MM.1S (cell line): Measurements from ENCODE around the gene NUP50.

Source experiments
- DNase-seq: peaks from one replicate; pipeline ENCODE4 v3.0.0-alpha.2; 2015
- H2AFZ ChIP-seq: fragments of 300-600 bp; sonication (generic); 2 replicates; pipeline ENCODE4 v1.6.0; 2016; ENCODE audit warnings: antibody characterized with exemption, low read length
- H3F3A ChIP-seq: fragments of 300-600 bp; sonication (generic); 2 replicates; pipeline ENCODE4 v1.6.1; 2016; ENCODE audit warnings: mild to moderate bottlenecking, antibody characterized with exemption, low read length, moderate library complexity, mixed read lengths; ENCODE audit not compliant: insufficient read depth
- H3K27ac ChIP-seq: fragments of 300-600 bp; sonication (generic); 2 replicates; pipeline ENCODE4 v1.5.1; 2016; ENCODE audit warnings: mild to moderate bottlenecking, low read length
- H3K27me3 ChIP-seq: fragments of 300-600 bp; sonication (generic); replicated peaks from 2 replicates; pipeline ENCODE4 v1.6.0; 2016; ENCODE audit warnings: low read length; ENCODE audit not compliant: insufficient read depth
- H3K36me3 ChIP-seq: fragments of 300-600 bp; sonication (generic); replicated peaks from 2 replicates; pipeline ENCODE4 v1.6.1; 2016; ENCODE audit warnings: mild to moderate bottlenecking, low read length, mixed read lengths; ENCODE audit not compliant: insufficient read depth
- H3K4me1 ChIP-seq: fragments of 300-600 bp; sonication (generic); 2 replicates; pipeline ENCODE4 v1.6.1; 2016; ENCODE audit warnings: low read length, mixed read lengths
- H3K4me2 ChIP-seq: fragments of 300-600 bp; sonication (generic); 2 replicates; pipeline ENCODE4 v1.6.0; 2016; ENCODE audit warnings: low read depth, low read length
- H3K4me3 ChIP-seq: fragments of 300-600 bp; sonication (generic); 2 replicates; pipeline ENCODE4 v1.5.1; 2016; ENCODE audit warnings: low read length, mixed read lengths
- H3K79me2 ChIP-seq: fragments of 300-600 bp; sonication (generic); 2 replicates; pipeline ENCODE4 v1.6.1; 2016; ENCODE audit warnings: mixed run types, low read length, mixed read lengths
- H3K9ac ChIP-seq: fragments of 300-600 bp; sonication (generic); 2 replicates; pipeline ENCODE4 v1.6.1; 2016; ENCODE audit warnings: low read length, mixed read lengths
- H3K9me2 ChIP-seq: fragments of 300-600 bp; sonication (generic); replicated peaks from 2 replicates; pipeline ENCODE4 v1.6.1; 2016; ENCODE audit warnings: mild to moderate bottlenecking, low read length, mixed read lengths; ENCODE audit not compliant: insufficient read depth
- H3K9me3 ChIP-seq: fragments of 300-600 bp; sonication (generic); replicated peaks from 2 replicates; pipeline ENCODE4 v1.6.1; 2016; ENCODE audit warnings: mild to moderate bottlenecking, low read length, mixed read lengths; ENCODE audit not compliant: insufficient read depth
- H4K20me1 ChIP-seq: fragments of 300-600 bp; sonication (generic); 2 replicates; pipeline ENCODE4 v1.6.1; 2016; ENCODE audit warnings: mild to moderate bottlenecking, low read length, moderate library complexity, mixed read lengths; ENCODE audit not compliant: insufficient read depth
- CTCF ChIP-seq: fragments of 300-600 bp; sonication (generic); IDR thresholded peaks from 2 replicates; pipeline ENCODE4 v1.5.1; 2016; ENCODE audit warnings: antibody characterized with exemption, low read length, mixed read lengths
- EZH2 ChIP-seq: fragments of 300-600 bp; sonication (generic); optimal IDR thresholded peaks from 2 replicates; pipeline ENCODE3; 2017; ENCODE audit warnings: low read depth, mild to moderate bottlenecking, antibody characterized with exemption, low read length, mixed read lengths
- EZH2phosphoT487 ChIP-seq: fragments of 300-600 bp; sonication (generic); IDR thresholded peaks from 2 replicates; pipeline ENCODE4 v1.6.1; 2018; ENCODE audit warnings: antibody characterized with exemption, low read length

NUP50 gene

GRCh38 chr22:45124176-45124847, 39.4 kb upstream of the NUP50 start:
- H3K27me3 ChIP-seq: peaks cover 23% of the 10 kb centered on the region
- no peak overlapping the region for H3K9ac ChIP-seq
- H3K9me3 ChIP-seq: no peaks in the 10 kb centered on the region
- H3K79me2 ChIP-seq: no peaks in the 10 kb centered on the region
- no peak for DNase-seq
- H3K4me3 ChIP-seq: no peak overlapping the region
- no peaks in the 10 kb centered on the region for H3F3A ChIP-seq
- no peaks in the 10 kb centered on the region for H3K36me3 ChIP-seq
- no peaks in the 10 kb centered on the region for H3K9me2 ChIP-seq
- H2AFZ ChIP-seq: no peak overlapping the region
- H4K20me1 ChIP-seq: no peaks in the 10 kb centered on the region
- no peak overlapping the region for H3K27ac ChIP-seq
- H3K4me1 ChIP-seq: no peaks in the 10 kb centered on the region
- TF ChIP-seq CTCF: no peak
- TF ChIP-seq EZH2: no peak
- no peak for TF ChIP-seq EZH2phosphoT487
- H3K4me2 ChIP-seq: no peak overlapping the region

GRCh38 chr22:45125188-45125587, 38.5 kb upstream of the NUP50 start:
- H3K9me3 ChIP-seq: no peaks in the 10 kb centered on the region
- no peak for DNase-seq
- no peak overlapping the region for H3K4me2 ChIP-seq

GRCh38 chr22:45127866-45128265, 35.9 kb upstream of the NUP50 start:
- H3K9ac ChIP-seq: no peak overlapping the region
- H3K27ac ChIP-seq: no peak overlapping the region
- H3K79me2 ChIP-seq: no peaks in the 10 kb centered on the region
- no peaks in the 10 kb centered on the region for H3K36me3 ChIP-seq
- no peaks in the 10 kb centered on the region for H4K20me1 ChIP-seq
- peaks cover 8% of the 10 kb centered on the region for H3K27me3 ChIP-seq
- H3K9me2 ChIP-seq: no peaks in the 10 kb centered on the region
- H3F3A ChIP-seq: no peaks in the 10 kb centered on the region
- H2AFZ ChIP-seq: no peak overlapping the region
- DNase-seq: no peak
- H3K4me3 ChIP-seq: no peak overlapping the region
- H3K4me2 ChIP-seq: no peak overlapping the region
- no peaks in the 10 kb centered on the region for H3K9me3 ChIP-seq
- H3K4me1 ChIP-seq: no peaks in the 10 kb centered on the region
- no peak for TF ChIP-seq EZH2
- TF ChIP-seq EZH2phosphoT487: no peak

More at GRCh38 chr22:45125188-45125587, 38.5 kb upstream of the NUP50 start:
- Histone ChIP-seq H3K4me1 (no peaks in the 10 kb centered on the region), H2AFZ (no peak overlapping the region), H3K27me3 (peaks cover 17% of the 10 kb centered on the region), H3K9me2 (no peaks in the 10 kb centered on the region), H3F3A (no peaks in the 10 kb centered on the region), H4K20me1 (no peaks in the 10 kb centered on the region), H3K9ac (no peak overlapping the region), H3K27ac (no peak overlapping the region), H3K79me2 (no peaks in the 10 kb centered on the region), H3K4me3 (no peak overlapping the region), H3K36me3 (no peaks in the 10 kb centered on the region)
- TF ChIP-seq EZH2 (no peak), EZH2phosphoT487 (no peak), CTCF (no peak)
